Upper lobe of left lung (tissue), 4 donors: ENCODE measurements around the gene DCTPP1.

Experiments
- EP300 ChIP-seq, 4 donors: sonication (generic); formaldehyde crosslinking; IDR thresholded peaks; one replicate each; pipeline ENCODE4 v1.5.1; 2017; ENCODE audit warnings: antibody characterized with exemption in 4 of 4, control low read depth in 2 of 4
- POLR2A ChIP-seq, 4 donors: fragments of 450-650 bp; IDR thresholded peaks; one replicate each; pipeline ENCODE4 v1.5.1; 2016 to 2017; ENCODE audit warnings: antibody characterized with exemption in 4 of 4, mild to moderate bottlenecking in 2 of 4
- POLR2AphosphoS5 ChIP-seq, 2 donors: sonication (generic); formaldehyde crosslinking; IDR thresholded peaks; one replicate each; pipeline ENCODE4 v1.5.1; 2017; ENCODE audit warnings: antibody characterized with exemption in 2 of 2
- TF ChIP-seq, protein P1 (sequence below), 6 experiments: fragments of 450-650 bp in 4 of 6; fragments of 200-600 bp in 2 of 6; sonication (generic) in 2 of 6; IDR thresholded peaks; one replicate each; pipeline ENCODE4 v1.5.1; 2016 to 2019; ENCODE audit warnings: antibody characterized with exemption in 6 of 6

DNA sequence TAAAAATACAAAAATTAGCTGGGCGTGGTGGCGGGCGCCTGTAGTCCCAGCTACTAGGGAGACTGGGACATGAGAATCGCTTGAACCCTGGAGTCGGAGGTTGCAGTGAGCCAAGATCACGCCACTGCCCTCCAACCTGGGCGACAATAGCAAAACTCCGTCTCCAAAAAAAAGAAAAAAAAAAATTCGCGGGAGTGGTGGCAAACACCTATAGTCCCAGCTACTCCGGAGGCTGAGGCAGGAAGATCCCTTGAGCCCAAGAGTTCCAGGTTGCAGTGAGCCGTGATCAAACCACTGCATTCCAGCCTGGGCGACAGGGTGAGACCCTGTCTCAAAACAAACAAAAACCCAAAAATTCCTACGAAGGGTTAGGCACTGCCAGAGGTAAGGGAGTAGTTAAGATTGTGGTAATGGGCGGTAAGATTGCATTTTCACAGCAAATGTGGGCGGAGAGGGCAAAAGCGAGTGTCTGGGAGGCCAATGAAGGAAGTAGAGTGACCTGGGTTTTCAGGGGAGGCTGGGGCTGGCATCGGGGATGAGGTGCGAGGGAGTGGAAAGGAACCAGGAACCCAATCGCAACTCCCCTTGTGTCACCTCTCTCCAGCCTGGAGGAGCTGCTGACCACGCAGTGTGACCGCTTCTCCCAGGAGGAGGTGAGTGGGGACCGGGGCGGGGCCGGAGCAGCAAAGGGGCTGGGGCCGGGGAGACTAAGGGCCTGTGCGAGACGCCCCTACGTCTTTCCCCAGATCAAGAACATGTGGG lies 52.6 kb downstream of the DCTPP1 start:
- TF ChIP-seq POLR2AphosphoS5 (IDR thresholded peaks at IDR 0.05): no peak
- TF ChIP-seq, protein P1, sequence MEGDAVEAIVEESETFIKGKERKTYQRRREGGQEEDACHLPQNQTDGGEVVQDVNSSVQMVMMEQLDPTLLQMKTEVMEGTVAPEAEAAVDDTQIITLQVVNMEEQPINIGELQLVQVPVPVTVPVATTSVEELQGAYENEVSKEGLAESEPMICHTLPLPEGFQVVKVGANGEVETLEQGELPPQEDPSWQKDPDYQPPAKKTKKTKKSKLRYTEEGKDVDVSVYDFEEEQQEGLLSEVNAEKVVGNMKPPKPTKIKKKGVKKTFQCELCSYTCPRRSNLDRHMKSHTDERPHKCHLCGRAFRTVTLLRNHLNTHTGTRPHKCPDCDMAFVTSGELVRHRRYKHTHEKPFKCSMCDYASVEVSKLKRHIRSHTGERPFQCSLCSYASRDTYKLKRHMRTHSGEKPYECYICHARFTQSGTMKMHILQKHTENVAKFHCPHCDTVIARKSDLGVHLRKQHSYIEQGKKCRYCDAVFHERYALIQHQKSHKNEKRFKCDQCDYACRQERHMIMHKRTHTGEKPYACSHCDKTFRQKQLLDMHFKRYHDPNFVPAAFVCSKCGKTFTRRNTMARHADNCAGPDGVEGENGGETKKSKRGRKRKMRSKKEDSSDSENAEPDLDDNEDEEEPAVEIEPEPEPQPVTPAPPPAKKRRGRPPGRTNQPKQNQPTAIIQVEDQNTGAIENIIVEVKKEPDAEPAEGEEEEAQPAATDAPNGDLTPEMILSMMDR (IDR thresholded peaks at IDR 0.05): no peak
- TF ChIP-seq POLR2A (IDR thresholded peaks at IDR 0.05): no peak
- TF ChIP-seq EP300 (IDR thresholded peaks at IDR 0.05): no peak
